CD14-positive monocyte (primary cell): ENCODE data around the gene PLIN4. TPM values are rescaled to one million over a fixed set of nuclear protein-coding genes. Genes with fewer than 3 reads are reported as not detected.
A peak's percentile ranks its signal among the peaks of the same experiment; 100 is the strongest.

Experiments
- DNase-seq, 3 donors: peaks; one replicate each; pipeline ENCODE4 v3.0.0-alpha.2; 2011 to 2022
- H2AFZ ChIP-seq: 2 replicates; pipeline ENCODE4 v1.6.0; 2012; ENCODE audit warnings: mild to moderate bottlenecking, low read depth, low read length, inconsistent platforms; ENCODE audit not compliant: insufficient read depth, poor library complexity, severe bottlenecking
- H3K27ac ChIP-seq, 2 donors: 1 replicate in 1 of 2; 2 replicates in 1 of 2; pipeline ENCODE4 v1.5.1; 2012 to 2013; ENCODE audit warnings: low read length in 2 of 2, control low read depth in 1 of 2, inconsistent platforms in 1 of 2, low read depth in 1 of 2, mild to moderate bottlenecking in 1 of 2
- H3K27me3 ChIP-seq, 2 donors: one replicate each; pipeline versions ENCODE4 v1.6.0 to v1.6.1; 2011 to 2013; ENCODE audit warnings: low read length in 2 of 2; ENCODE audit not compliant: control insufficient read depth in 2 of 2, insufficient read depth in 2 of 2
- H3K36me3 ChIP-seq, 2 donors: replicated peaks in 1 of 2; 1 replicate in 1 of 2; 2 replicates in 1 of 2; pipeline versions ENCODE4 v1.5.1 to v1.6.1; 2012 to 2013; ENCODE audit warnings: low read length in 2 of 2, control low read depth in 1 of 2, inconsistent platforms in 1 of 2, mild to moderate bottlenecking in 1 of 2; ENCODE audit not compliant: insufficient read depth in 2 of 2, control insufficient read depth in 1 of 2
- H3K4me1 ChIP-seq, 2 donors: 1 replicate in 1 of 2; 2 replicates in 1 of 2; pipeline versions ENCODE4 v1.5.1 to v1.6.1; 2012 to 2013; ENCODE audit warnings: low read length in 2 of 2, control low read depth in 1 of 2, inconsistent platforms in 1 of 2, mild to moderate bottlenecking in 1 of 2, moderate library complexity in 1 of 2; ENCODE audit not compliant: insufficient read depth in 2 of 2, control insufficient read depth in 1 of 2
- H3K4me2 ChIP-seq: replicated peaks from 2 replicates; pipeline ENCODE3; 2012; ENCODE audit warnings: low read length, moderate library complexity, mild to moderate bottlenecking; ENCODE audit not compliant: poor library complexity, severe bottlenecking; ENCODE audit errors: extremely low read depth
- H3K4me3 ChIP-seq, 3 experiments: fragments of 200-600 bp in 1 of 3; sonication (generic) in 1 of 3; replicated peaks in 1 of 3; 1 replicate in 2 of 3; 2 replicates in 1 of 3; pipeline ENCODE4 v1.5.1; 2011 to 2013; ENCODE audit warnings: low read length in 3 of 3, mild to moderate bottlenecking in 3 of 3, control low read depth in 2 of 3, low read depth in 2 of 3, inconsistent platforms in 1 of 3, moderate library complexity in 1 of 3
- H3K79me2 ChIP-seq: 2 replicates; pipeline ENCODE4 v1.6.0; 2012; ENCODE audit warnings: mild to moderate bottlenecking, control low read depth, inconsistent platforms, low read length, moderate library complexity; ENCODE audit not compliant: insufficient read depth
- H3K9ac ChIP-seq: 2 replicates; pipeline ENCODE4 v1.6.0; 2017; ENCODE audit warnings: low read length, mild to moderate bottlenecking; ENCODE audit not compliant: insufficient read depth, poor library complexity, severe bottlenecking
- H3K9me3 ChIP-seq, 2 donors: replicated peaks in 1 of 2; 1 replicate in 1 of 2; 2 replicates in 1 of 2; pipeline versions ENCODE4 v1.5.1 to v1.6.1; 2012 to 2013; ENCODE audit warnings: low read length in 2 of 2, control low read depth in 1 of 2; ENCODE audit not compliant: control insufficient read depth in 1 of 2, insufficient read depth in 1 of 2
- H4K20me1 ChIP-seq: 2 replicates; pipeline ENCODE4 v1.6.0; 2012; ENCODE audit warnings: mild to moderate bottlenecking, low read length, control low read depth, moderate library complexity; ENCODE audit not compliant: insufficient read depth
- H3K27ac Mint-ChIP-seq, 7 donors: one replicate each; pipeline ENCODE4 v1.8.0; 2020; ENCODE audit warnings: mild to moderate bottlenecking in 7 of 7, mixed read lengths in 7 of 7, moderate library complexity in 6 of 7, inconsistent platforms in 2 of 7
- H3K27me3 Mint-ChIP-seq, 3 donors: one replicate each; pipeline ENCODE4 v1.8.0; 2021 to 2022; ENCODE audit warnings: low read depth in 3 of 3, mild to moderate bottlenecking in 3 of 3, mixed read lengths in 3 of 3, moderate library complexity in 3 of 3, inconsistent platforms in 1 of 3
- H3K36me3 Mint-ChIP-seq, 2 donors: one replicate each; pipeline ENCODE4 v1.8.0; 2020; ENCODE audit warnings: mixed read lengths in 2 of 2, inconsistent platforms in 1 of 2, mild to moderate bottlenecking in 1 of 2
- H3K4me1 Mint-ChIP-seq: one replicate; pipeline ENCODE4 v1.8.0; 2020; ENCODE audit warnings: mild to moderate bottlenecking, mixed read lengths
- H3K4me3 Mint-ChIP-seq, 2 donors: one replicate each; pipeline ENCODE4 v1.8.0; 2020; ENCODE audit warnings: mild to moderate bottlenecking in 2 of 2, mixed read lengths in 2 of 2, moderate library complexity in 1 of 2
- H3K9me3 Mint-ChIP-seq, 7 donors: one replicate each; pipeline ENCODE4 v1.8.0; 2020 to 2022; ENCODE audit warnings: mixed read lengths in 7 of 7, mild to moderate bottlenecking in 6 of 7, moderate library complexity in 6 of 7, inconsistent platforms in 2 of 7
- CTCF ChIP-seq: fragments of 200-600 bp; IDR thresholded peaks from one replicate; pipeline ENCODE4 v1.8.0; 2022; ENCODE audit warnings: antibody characterized with exemption, mild to moderate bottlenecking
- WGBS: methylation state at CpG from one replicate; pipeline ENCODE4 v1.1.5; 2013; ENCODE audit warnings: missing lambda C conversion rate; ENCODE audit not compliant: insufficient coverage; 5-methylcytosine and 5-hydroxymethylcytosine counted together
- intact Hi-C, 2 donors: fragments of 100-400 bp; cut with micrococcal nuclease; formaldehyde crosslinking; loops; one replicate each; pipeline versions ENCODE4 v1.15.0 to v1.15.1; 2023
- polyA plus RNA-seq, 3 donors: library from polyadenylated mRNA; depleted of rRNA in 1 of 3; unstranded in 2 of 3; stranded (reverse) in 1 of 3; fragments of 300-500 nt in 2 of 3; fragments of >200 nt in 1 of 3; fragmentation: Illumina TruSeq in 2 of 3; gene quantifications; 1 replicate in 2 of 3; 2 replicates in 1 of 3; pipeline ENCODE4 v1.2.3, GENCODE V29; 2012 to 2021

Gene PLIN4
- polyA plus RNA-seq, 3 donors = 0.05 to 0.19 TPM; not detected in 1

- Histone ChIP-seq H3K4me1 (peaks cover 22 to 36% of the 10 kb centered on the region in 2 donors), H3K4me2 (no peak overlapping the region), H3K4me3 (no peak overlapping the region), H3K79me2 (peaks cover 4% of the 10 kb centered on the region), H3K36me3 (no peaks in the 10 kb centered on the region), H3K27ac (peak overlapping the region in 1 of 2 donors; percentile 44), H2AFZ (no peak overlapping the region), H3K9me3 (no peaks in the 10 kb centered on the region), H3K9ac (no peak overlapping the region), H3K27me3 (no peaks in the 10 kb centered on the region), H4K20me1 (no peaks in the 10 kb centered on the region)
- Mint-ChIP-seq H3K27ac (peak overlapping the region in 1 of 7 donors; percentile 20), H3K9me3 (peaks cover 0 to 6% (median 0%) of the 10 kb centered on the region in 7 donors), H3K27me3 (peaks cover 0 to 2% (median 2%) of the 10 kb centered on the region in 3 donors), H3K4me3 (no peak overlapping the region), H3K4me1 (peaks cover 33% of the 10 kb centered on the region), H3K36me3 (peaks cover 7 to 9% of the 10 kb centered on the region in 2 donors)
- peak in 1 of 3 donors; percentile 19 for DNase-seq
- intact Hi-C loops = no loop called here
- TF ChIP-seq CTCF = no peak
- WGBS = 61% methylated on average over 10 of the region's 14 CpGs
Observed at GRCh38 chr19:4548238-4548584, 29.9 kb upstream of the PLIN4 start.

- Histone ChIP-seq H2AFZ (no peak overlapping the region), H4K20me1 (no peaks in the 10 kb centered on the region), H3K4me1 (peaks cover 27 to 41% of the 10 kb centered on the region in 2 donors), H3K9me3 (no peaks in the 10 kb centered on the region), H3K79me2 (peaks cover 4% of the 10 kb centered on the region), H3K27me3 (no peaks in the 10 kb centered on the region), H3K36me3 (no peaks in the 10 kb centered on the region), H3K27ac (peak overlapping the region in 1 of 2 donors; percentile 44), H3K4me3 (peak overlapping the region in 1 of 3 experiments; percentile 12), H3K9ac (no peak overlapping the region), H3K4me2 (peak overlapping the region; percentile 35)
- Mint-ChIP-seq H3K9me3 (peaks cover 0 to 4% (median 0%) of the 10 kb centered on the region in 7 donors), H3K4me3 (peak overlapping the region in 1 of 2 donors; percentile 21), H3K36me3 (peaks cover 7 to 9% of the 10 kb centered on the region in 2 donors), H3K4me1 (peaks cover 37% of the 10 kb centered on the region), H3K27ac (peak overlapping the region in 4 of 7 donors; percentile 20 to 63 (median 46)), H3K27me3 (peaks cover 0 to 2% (median 0%) of the 10 kb centered on the region in 3 donors)
- 64% methylated on average over 30 of the region's 32 CpGs for WGBS
- TF ChIP-seq CTCF = peak; percentile 56
- peak; percentile 49 to 61 (median 60) for DNase-seq
- intact Hi-C loops = no loop called here
Observed at GRCh38 chr19:4547303-4548237, 29.3 kb upstream of the PLIN4 start.
